SK-N-SH treated with all-trans-retinoic acid at 6 μM for 48 hours (cell line): Measurements from ENCODE around the gene TSSC4.

Experiments used
- ATAC-seq: fragments of 200-7000 bp; cut with Tn5 transposase; 3 replicates; pipeline ENCODE4 v1.9.1; 2020; ENCODE audit warnings: mild to moderate bottlenecking, moderate library complexity
- ARNTL ChIP-seq: fragments of 450-650 bp; formaldehyde crosslinking; IDR thresholded peaks from 2 replicates; pipeline ENCODE4 v1.5.0; 2020; ENCODE audit warnings: low read depth, mild to moderate bottlenecking, moderate library complexity, borderline replicate concordance
- BACH2 ChIP-seq: fragments of 250-450 bp; sonication (Bioruptor Pico); IDR thresholded peaks from 2 replicates; pipeline ENCODE4 v1.9.0; 2021; ENCODE audit warnings: mild to moderate bottlenecking, borderline replicate concordance
- ESRRG ChIP-seq: fragments of 250-450 bp; sonication (Bioruptor Pico); IDR thresholded peaks from 2 replicates; pipeline ENCODE4 v1.6.1; 2021; ENCODE audit warnings: mild to moderate bottlenecking
- GLIS3 ChIP-seq: fragments of 250-450 bp; sonication (Bioruptor Pico); IDR thresholded peaks from 2 replicates; pipeline ENCODE4 v1.5.0; 2020; ENCODE audit warnings: mild to moderate bottlenecking, moderate library complexity
- ISL1 ChIP-seq: fragments of 250-450 bp; sonication (Bioruptor Pico); IDR thresholded peaks from 2 replicates; pipeline ENCODE4 v2.1.2; 2022; ENCODE audit warnings: mild to moderate bottlenecking, moderate library complexity
- OSR1 ChIP-seq: fragments of 250-450 bp; sonication (Bioruptor Pico); IDR thresholded peaks from 2 replicates; pipeline ENCODE4 v1.8.0; 2022; ENCODE audit warnings: moderate library complexity, mild to moderate bottlenecking, inconsistent platforms
- PPARA ChIP-seq: fragments of 250-450 bp; sonication (Bioruptor Pico); IDR thresholded peaks from 2 replicates; pipeline ENCODE4 v1.5.0; 2020; ENCODE audit warnings: mild to moderate bottlenecking, borderline replicate concordance
- RARB ChIP-seq: fragments of 250-450 bp; sonication (Bioruptor Pico); IDR thresholded peaks from 2 replicates; pipeline ENCODE4 v1.8.0; 2021; ENCODE audit warnings: mild to moderate bottlenecking, moderate library complexity
- SNAI2 ChIP-seq: fragments of 250-450 bp; sonication (Bioruptor Pico); IDR thresholded peaks from 2 replicates; pipeline ENCODE4 v1.5.0; 2020; ENCODE audit warnings: mild to moderate bottlenecking, moderate library complexity
- TOX ChIP-seq: fragments of 250-450 bp; sonication (Bioruptor Pico); IDR thresholded peaks from 2 replicates; pipeline ENCODE4 v1.8.0; 2021; ENCODE audit warnings: mild to moderate bottlenecking, moderate library complexity, borderline replicate concordance
- ZFP3 ChIP-seq: fragments of 250-450 bp; sonication (Bioruptor Pico); IDR thresholded peaks from 2 replicates; pipeline ENCODE4 v1.5.0; 2020; ENCODE audit warnings: mild to moderate bottlenecking, moderate library complexity
- ZFP30 ChIP-seq: fragments of 450-650 bp; formaldehyde crosslinking; IDR thresholded peaks from 2 replicates; pipeline ENCODE4 v1.5.0; 2022; ENCODE audit warnings: mild to moderate bottlenecking, moderate library complexity
- ZNF565 ChIP-seq: fragments of 450-650 bp; formaldehyde crosslinking; conservative IDR thresholded peaks from 2 replicates; pipeline ENCODE4 v1.5.0; 2020; ENCODE audit warnings: low read depth, mild to moderate bottlenecking, moderate library complexity
- ZNF8 ChIP-seq: fragments of 450-650 bp; formaldehyde crosslinking; IDR thresholded peaks from 2 replicates; pipeline ENCODE4 v1.5.0; 2020; ENCODE audit warnings: mild to moderate bottlenecking, moderate library complexity
- TF ChIP-seq, protein P1 (sequence below): fragments of 250-450 bp; sonication (Bioruptor Pico); IDR thresholded peaks from 2 replicates; pipeline ENCODE4 v1.8.0; 2021; ENCODE audit warnings: low read depth, mild to moderate bottlenecking, moderate library complexity, borderline replicate concordance
- TF ChIP-seq, protein P2 (sequence below): fragments of 250-450 bp; sonication (Bioruptor Pico); IDR thresholded peaks from 2 replicates; pipeline ENCODE4 v1.5.1; 2020; ENCODE audit warnings: low read depth, mild to moderate bottlenecking, moderate library complexity
- TF ChIP-seq, protein P3 (sequence below): fragments of 250-450 bp; sonication (Bioruptor Pico); IDR thresholded peaks from 2 replicates; pipeline ENCODE4 v1.5.1; 2021; ENCODE audit warnings: mild to moderate bottlenecking, moderate library complexity
- TF ChIP-seq, protein P4 (sequence below): fragments of 250-450 bp; sonication (Bioruptor Pico); IDR thresholded peaks from 2 replicates; pipeline ENCODE4 v1.8.0; 2020; ENCODE audit warnings: mild to moderate bottlenecking, moderate library complexity, borderline replicate concordance

Gene TSSC4

DNA sequence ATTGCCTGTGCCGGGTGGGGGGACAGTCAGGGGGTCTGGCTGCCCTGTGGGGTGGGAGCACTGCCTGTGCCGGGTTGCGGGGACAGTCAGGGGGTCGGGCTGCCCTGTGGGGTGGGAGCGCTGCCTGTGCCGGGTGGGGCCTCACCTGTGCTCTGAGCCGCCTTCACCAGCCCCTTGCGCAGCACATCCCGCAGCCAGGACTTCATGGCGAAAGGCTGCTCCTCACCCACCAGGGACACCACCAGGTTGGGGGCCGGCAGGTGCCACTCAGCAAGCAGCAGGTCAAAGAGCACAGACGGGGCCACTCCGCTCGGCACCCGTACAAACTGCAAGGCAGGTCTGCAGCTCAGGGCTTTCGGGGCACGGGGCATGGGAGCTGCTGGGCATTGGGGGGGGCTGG is 21.4 kb downstream of the TSSC4 start (continued):
- TF ChIP-seq, protein P1, sequence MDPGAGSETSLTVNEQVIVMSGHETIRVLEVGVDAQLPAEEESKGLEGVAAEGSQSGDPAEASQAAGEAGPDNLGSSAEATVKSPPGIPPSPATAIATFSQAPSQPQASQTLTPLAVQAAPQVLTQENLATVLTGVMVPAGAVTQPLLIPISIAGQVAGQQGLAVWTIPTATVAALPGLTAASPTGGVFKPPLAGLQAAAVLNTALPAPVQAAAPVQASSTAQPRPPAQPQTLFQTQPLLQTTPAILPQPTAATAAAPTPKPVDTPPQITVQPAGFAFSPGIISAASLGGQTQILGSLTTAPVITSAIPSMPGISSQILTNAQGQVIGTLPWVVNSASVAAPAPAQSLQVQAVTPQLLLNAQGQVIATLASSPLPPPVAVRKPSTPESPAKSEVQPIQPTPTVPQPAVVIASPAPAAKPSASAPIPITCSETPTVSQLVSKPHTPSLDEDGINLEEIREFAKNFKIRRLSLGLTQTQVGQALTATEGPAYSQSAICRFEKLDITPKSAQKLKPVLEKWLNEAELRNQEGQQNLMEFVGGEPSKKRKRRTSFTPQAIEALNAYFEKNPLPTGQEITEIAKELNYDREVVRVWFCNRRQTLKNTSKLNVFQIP, result no peak
- TF ChIP-seq, protein P2, sequence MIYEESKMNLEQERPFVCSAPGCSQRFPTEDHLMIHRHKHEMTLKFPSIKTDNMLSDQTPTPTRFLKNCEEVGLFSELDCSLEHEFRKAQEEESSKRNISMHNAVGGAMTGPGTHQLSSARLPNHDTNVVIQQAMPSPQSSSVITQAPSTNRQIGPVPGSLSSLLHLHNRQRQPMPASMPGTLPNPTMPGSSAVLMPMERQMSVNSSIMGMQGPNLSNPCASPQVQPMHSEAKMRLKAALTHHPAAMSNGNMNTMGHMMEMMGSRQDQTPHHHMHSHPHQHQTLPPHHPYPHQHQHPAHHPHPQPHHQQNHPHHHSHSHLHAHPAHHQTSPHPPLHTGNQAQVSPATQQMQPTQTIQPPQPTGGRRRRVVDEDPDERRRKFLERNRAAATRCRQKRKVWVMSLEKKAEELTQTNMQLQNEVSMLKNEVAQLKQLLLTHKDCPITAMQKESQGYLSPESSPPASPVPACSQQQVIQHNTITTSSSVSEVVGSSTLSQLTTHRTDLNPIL (CRISPR knock-in tag), result no peak

DNA sequence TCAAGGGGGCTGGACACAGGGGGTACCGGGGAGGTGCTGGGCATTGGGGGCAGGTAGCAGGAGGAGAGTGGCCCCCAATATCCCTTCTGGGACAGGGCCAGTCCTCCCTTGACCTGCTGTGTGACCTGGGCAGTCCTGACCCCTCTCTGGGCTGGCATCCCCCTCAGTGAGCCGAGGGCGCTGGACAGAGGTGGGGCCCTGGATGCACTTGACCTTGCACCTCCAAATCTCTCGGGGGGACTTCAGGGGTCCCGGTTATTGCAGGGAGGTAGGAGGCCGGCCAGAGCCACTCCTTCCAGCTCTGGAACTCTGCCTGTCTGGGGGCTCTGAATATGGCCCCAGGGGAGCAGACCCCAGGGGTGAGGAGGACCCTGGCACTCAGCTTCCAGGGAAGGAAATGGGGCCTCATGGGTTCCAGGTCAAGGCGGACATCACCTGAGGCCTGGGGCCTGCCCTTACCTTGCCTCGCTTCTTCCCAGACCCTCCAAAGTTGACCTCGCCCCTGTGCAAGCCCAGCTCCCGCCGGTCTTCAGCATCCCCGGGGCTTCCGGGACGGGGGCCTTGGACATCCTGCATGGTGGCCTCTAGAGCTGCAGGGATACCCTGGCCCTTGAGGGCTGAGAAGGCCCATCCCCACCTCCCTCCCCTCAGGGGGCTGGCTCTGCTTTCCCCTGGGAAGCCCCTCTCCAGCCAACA is 22.1 kb downstream of the TSSC4 start:
- no peak for ATAC-seq
- TF ChIP-seq, protein P3, sequence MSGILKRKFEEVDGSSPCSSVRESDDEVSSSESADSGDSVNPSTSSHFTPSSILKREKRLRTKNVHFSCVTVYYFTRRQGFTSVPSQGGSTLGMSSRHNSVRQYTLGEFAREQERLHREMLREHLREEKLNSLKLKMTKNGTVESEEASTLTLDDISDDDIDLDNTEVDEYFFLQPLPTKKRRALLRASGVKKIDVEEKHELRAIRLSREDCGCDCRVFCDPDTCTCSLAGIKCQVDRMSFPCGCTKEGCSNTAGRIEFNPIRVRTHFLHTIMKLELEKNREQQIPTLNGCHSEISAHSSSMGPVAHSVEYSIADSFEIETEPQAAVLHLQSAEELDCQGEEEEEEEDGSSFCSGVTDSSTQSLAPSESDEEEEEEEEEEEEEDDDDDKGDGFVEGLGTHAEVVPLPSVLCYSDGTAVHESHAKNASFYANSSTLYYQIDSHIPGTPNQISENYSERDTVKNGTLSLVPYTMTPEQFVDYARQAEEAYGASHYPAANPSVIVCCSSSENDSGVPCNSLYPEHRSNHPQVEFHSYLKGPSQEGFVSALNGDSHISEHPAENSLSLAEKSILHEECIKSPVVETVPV (CRISPR knock-in tag), result no peak
- TF ChIP-seq, protein P2 (CRISPR knock-in tag), result no peak

DNA sequence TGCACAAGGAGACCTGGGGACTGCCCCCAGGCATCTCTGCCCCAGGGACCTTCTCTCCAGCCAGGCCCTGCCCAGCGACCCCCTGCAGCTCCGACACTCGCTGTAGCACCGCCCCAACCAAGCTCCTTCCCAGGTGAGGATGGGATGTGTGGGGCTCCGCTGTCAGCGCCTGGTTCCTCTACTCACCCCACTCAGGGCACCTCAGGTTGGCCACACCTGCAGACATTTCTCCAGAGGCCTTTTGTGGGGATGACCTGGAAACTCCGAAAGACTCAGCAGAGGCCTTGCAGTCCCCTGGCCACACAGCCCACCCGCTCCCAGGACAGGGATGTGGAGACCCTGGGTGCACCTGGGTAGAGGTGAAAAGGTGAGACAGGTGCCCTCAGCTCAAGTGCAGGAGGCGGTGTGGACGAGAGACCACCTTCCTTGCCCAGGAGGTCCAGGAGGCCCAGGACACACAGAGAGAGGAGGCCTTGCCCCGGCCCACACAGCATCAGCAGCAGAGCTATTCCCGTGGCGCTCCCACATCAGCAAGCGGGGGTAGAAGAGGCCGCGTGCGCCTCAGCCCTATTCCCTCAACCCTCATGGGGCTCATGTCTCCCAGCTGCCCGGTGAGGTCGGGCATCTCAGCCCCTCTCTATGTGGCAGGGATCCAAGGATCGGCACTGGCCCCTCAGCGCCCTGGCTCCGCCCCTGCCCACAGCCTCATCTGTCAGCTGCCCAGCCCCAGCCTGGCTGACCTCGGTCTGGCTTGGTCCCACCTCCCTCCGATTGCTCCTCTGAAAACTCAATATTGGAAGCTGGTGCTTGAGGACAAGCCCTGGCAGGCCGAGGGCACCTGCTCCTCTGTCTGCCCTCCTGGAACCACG is 22.8 kb downstream of the TSSC4 start:
- ATAC-seq, result no peak
- TF ChIP-seq TOX (CRISPR knock-in tag) (no peak), ESRRG (CRISPR knock-in tag) (no peak), ZFP30 (no peak), RARB (no peak), ZNF565 (CRISPR knock-in tag) (no peak), ARNTL (CRISPR knock-in tag) (no peak), ZNF8 (CRISPR knock-in tag) (no peak)
- TF ChIP-seq, protein P1, result no peak
- TF ChIP-seq, protein P4, sequence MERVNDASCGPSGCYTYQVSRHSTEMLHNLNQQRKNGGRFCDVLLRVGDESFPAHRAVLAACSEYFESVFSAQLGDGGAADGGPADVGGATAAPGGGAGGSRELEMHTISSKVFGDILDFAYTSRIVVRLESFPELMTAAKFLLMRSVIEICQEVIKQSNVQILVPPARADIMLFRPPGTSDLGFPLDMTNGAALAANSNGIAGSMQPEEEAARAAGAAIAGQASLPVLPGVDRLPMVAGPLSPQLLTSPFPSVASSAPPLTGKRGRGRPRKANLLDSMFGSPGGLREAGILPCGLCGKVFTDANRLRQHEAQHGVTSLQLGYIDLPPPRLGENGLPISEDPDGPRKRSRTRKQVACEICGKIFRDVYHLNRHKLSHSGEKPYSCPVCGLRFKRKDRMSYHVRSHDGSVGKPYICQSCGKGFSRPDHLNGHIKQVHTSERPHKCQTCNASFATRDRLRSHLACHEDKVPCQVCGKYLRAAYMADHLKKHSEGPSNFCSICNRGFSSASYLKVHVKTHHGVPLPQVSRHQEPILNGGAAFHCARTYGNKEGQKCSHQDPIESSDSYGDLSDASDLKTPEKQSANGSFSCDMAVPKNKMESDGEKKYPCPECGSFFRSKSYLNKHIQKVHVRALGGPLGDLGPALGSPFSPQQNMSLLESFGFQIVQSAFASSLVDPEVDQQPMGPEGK (CRISPR knock-in tag), result no peak
- TF ChIP-seq, protein P3 (CRISPR knock-in tag), result no peak
- TF ChIP-seq, all 23 proteins: peak for 0

DNA sequence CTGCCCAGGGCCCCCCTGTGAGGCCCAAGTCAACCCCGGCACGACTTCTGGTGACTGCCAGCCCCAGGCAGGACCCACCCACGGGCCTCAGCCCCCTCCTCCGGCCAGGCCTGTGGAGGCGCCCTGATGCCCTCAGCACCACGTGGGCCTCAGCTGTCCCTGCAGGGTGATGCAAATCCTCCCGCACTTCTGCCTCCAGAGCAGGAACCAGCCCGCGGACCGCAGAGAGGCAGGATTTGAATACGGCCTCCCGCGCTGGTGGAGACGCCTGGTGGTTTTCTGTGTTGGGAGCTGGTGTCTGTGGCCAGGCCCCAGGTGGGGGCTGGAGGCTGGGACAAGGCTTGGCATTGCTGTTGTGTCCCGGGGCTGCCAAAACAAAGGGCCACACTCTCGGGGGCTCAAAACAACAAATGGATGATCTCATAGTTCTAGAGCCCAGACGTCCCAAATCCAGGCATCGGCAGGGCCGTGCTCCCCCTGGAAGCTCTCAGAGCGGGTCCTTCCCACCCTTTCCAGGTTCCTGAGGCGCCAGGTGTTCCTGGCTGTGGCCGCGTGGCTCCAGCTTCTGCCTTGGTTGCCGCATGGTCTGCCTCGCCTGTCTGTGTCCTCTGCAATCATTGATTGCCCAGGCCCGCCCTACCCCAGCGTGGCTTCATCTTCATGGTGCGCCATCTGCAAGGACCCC is 24.4 kb downstream of the TSSC4 start:
- ATAC-seq, result no peak
- TF ChIP-seq BACH2 (CRISPR knock-in tag) (no peak), GLIS3 (no peak), OSR1 (no peak), ISL1 (CRISPR knock-in tag) (no peak), ZNF8 (CRISPR knock-in tag) (no peak), ZFP3 (CRISPR knock-in tag) (no peak), ZNF565 (CRISPR knock-in tag) (no peak), SNAI2 (CRISPR knock-in tag) (no peak), PPARA (CRISPR knock-in tag) (no peak)
- TF ChIP-seq, protein P4 (CRISPR knock-in tag), result no peak
- TF ChIP-seq, protein P2 (CRISPR knock-in tag), result no peak
